Activated T-cell treated with anti-CD3 and anti-CD28 coated beads, Interleukin-2, amount 50 U/mL, for 48 hours (primary cell): ENCODE results near the gene MED13L.
A peak's percentile ranks its signal among the peaks of the same experiment; 100 is the strongest.

Source experiments
- DNase-seq, 2 experiments: peaks; one replicate each; pipeline ENCODE4 v3.0.0-alpha.2; 2020

Gene MED13L

DNA sequence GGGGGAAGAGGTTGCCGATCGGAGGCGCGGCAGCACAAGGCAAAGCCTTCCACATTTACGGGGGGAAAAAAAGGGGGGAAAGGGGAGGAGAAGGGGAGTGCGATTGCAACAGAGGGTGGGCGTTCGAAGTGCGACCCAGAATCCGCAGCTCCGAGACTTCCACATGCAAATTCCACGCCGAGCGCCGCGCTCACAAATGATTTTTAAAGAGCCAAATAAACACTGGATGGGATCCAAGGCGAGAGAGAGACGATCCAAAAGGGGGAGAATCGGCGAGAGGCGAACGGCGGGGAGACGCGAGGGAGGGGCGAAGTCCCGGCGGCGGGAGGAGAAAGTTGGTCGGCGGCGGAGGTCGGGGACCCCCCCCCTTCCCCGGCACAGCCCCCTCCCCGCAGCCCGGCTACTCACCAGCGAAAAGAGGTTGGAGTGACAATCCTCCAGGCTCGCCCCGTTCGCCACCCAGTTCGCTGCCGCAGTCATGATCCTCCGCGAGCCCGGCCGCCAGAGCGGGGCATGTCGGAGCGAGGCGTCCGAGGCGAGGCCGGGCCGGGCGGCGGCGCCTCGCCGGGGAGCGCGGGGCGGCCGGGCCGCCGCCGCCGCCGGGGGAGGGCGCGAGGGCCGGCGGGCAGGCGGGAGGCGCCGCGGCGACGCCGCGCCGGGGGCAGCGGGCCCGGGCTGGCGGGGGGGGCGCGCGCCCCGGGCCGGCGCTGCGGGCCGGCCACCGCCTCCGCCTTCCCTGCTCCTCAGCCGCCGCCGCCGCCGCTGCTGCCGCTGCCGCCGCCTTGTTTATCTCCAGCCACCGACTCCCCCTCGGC lies 634 bp downstream of the MED13L start:
- DNase-seq: peak; percentile 72 to 77

DNA sequence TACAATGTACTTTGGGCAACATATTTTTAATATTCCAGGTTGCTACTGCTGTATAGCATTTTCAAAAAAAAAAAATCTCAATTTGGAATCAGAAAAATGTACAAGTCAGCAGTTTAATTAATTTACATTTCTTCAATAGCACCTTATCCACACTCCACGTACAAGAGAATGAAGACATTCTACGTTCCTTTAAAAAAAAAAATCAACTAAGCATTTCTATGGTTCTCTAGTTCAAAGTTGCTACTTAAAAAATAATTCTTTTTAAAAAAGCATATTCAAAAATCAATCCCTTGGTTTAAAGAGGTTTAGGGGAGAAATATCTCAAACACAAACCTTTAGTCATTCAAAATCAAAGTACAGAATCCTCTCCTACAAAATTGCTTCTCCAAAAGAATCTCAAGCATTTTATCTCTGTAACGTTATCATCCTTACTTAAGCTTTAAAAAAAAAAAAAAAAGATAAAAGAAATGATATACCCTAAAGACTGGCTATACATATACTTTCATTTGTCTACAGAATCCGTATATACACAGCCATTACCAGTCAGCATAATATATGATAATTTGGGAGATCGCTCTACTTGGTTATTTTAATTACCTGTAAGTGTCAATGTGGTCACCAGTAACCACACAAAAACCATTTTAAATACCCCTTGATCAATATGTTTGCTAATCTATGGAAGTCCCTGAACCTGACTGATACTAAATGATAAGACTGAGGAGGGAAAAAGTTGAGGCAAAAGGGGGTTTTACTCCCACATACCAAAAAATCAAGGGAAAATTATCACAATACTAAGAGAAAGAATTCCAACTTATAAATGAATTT lies 2.7 kb downstream of the MED13L start:
- DNase-seq: no peak

DNA sequence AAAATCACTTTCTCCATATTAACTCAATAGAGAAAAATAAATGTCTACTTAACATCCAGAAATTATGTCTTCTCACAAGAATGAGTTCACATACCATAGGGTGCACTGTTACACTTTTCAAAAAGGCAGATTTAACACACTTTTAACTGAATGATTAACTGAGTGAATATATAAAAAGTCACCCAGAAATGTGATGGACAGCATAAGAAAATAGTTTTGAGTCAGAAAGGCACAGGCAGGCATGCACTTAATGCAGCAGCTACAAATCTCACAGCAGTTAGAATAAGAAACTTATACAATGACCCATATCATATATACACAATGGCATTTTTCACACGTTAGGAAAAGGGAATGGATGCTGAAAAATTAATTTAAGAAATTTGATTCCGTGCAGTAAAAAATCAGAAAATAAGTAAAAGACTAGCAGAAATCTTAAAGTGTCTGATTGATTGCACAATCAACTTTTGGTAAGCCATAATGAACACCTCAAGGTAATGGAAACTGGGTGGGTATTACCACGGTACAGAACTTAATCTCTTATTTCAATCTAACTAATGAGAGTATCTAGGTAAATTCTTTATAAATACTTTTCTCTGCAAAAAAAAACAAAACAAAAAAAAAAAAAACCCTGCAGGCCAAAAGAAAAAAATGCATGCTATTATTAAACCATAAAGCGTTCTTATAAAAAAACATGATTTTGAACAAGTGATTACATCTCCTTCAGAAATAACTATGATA lies 3.5 kb downstream of the MED13L start:
- DNase-seq: no peak

DNA sequence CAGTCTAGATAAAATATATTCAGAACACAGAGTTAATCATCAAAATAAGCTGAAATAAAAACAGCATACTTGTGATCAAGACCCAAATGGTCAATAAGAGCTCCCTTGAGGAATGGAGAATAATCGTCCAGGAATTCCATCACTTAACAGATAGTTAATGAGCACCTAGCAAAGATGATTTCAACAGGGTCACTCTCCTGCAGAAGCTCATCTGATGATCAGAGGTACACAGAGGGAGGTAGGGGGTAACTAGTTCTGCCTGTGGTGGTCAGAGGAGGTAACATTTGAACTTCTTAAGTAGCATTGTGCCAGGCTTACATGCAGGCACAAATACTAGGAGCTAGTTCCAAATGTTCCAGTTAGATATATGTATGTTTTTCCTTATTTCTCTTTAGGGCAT lies 9.5 kb downstream of the MED13L start:
- no peak for DNase-seq

DNA sequence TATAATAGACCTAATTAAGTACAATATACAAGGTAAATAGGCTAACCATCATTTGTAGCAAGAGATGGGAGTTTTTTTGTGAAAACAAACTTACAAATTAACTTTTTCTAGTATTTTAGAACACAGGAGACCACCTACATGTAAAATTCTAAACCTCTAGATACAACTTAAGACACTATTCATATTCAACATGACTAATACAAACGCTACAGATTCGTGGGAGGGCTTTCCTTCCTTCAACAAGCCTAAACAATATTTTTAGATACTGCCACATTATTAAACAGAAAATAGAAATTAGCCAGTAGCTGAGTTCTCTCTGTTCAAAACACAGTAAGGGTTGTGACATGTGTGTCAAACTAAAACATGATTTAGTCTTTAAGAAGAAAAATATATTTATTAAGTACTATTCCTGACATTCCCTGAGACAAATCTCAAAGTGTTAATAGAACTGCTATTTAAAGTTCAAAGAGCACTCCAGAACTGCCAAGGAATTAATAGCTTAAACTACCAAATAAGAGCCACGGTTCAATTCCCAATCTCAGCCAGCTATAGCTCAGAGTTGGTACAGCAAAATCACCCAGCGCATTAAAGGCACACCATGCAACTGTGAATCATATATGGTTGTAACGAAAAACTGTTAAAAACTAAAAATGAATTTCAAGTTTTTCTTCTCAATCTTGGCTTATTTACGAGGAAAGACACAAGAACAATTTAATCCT lies 10.7 kb downstream of the MED13L start:
- no peak for DNase-seq

DNA sequence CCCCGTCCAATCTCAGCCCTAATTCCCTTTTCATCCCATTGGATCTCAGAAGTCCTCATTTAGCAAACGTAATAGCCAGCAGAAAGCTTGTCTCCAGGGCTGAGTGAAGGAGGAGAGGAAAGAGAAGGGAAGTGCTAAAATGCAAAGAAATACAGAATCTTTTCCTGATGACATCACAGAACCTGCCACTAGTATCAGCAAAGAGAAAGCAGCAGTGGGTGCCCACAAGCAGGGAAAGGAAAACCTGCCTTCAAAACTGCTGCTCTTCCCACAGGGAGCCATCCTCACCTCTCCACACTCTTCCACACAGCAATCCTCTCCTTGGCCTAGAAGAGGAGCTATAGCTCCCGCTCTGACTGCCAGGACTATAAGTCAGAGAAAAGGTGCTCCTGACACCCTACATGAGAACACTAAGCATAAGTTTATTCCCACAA lies 11.3 kb downstream of the MED13L start:
- no peak for DNase-seq

DNA sequence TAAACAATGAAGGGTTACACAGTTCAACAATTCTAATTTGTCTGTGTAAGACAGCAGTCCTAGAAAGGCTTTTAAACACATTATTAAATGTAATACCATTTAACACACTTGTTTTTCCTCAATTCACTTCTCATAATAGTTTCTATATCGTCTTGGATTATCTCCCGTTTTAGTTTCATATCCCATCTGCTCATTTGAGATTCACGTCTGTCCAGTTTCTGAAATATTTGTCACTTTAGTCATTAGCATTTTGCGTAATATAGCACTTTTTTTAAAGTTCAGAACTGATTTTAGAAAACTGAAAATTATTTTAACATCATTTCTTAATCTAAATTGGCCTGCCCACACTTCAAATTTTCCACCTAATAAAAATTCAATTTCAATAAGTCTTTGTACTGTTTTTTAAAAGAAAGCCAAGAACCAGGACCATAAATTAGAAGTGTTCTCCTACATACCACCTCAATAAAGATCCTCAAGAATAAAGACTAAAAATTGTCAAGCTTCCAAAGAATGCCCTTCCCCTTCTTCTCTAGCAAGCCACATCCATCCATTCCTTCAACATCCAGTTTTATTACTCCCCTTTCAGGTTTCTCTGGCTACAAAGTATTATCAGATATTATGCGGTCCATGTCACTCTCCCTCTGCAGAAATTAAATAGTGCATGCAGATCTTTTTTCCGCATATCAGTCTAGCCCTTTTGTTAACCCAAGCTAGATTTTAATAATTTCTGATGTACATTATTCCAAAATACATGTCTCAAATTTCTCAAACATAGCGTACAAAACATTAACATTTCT lies 11.9 kb downstream of the MED13L start:
- DNase-seq: no peak

DNA sequence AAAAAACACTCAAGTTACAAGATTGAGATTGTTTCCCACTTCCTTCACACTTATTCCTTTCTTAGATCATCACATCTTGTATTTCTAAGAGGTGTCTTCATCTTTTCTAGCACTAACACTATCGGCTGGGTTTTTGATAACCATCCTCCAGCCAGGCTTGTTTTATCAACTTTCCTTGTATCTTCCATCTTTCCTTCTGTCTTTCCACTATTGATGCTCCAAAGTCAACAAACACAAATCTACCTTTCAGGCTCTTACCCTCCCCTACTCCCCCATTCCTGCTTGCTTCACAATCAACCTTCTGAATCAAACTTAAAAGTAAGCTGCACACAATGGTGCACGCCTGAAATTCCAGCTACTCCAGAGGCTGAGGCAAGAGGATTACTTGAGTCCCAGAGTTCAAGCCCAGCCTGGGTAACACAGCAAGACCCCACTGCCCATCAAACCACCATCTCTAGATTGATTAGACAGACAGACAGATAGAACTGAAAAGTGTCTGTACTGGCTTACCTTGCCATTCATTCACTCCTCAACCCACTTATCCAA lies 12.9 kb downstream of the MED13L start:
- DNase-seq: no peak

DNA sequence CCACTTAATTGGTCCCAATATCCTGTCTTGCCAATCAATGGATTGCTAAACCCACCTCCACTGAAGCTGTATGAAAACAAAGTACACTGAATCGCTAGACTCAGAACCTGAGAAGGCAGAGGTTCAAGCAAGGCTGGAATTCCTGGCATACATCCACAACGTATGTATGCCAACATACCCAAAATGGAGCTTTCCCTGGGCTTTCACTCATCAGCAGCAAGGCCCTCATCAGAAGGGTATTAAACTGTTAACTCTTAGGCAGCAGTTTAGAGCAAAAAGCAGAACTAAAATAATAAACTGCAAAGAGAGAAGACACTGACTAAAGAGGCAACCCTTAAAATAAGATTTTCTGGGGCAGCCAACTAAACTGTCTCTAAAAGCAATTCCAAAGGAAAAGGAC lies 13.6 kb downstream of the MED13L start:
- no peak for DNase-seq

DNA sequence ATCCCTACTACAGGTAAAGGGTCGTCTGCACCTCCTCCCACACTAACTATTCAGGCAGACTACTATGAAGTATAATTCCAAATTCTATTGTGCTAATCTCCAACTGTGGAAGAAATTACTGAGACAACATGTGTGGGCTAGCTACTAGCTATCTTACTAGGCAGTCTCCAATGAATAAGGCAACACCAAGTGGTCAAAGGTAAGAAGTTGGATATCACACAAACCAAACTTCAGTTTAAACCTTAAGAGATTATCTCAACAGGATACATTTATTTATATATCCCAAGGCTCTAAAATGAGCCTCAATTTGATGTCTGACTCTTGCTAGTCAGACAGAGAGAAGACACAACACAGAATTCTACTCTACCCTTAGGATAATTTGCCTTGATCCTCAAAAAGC lies 14.1 kb downstream of the MED13L start:
- no peak for DNase-seq

DNA sequence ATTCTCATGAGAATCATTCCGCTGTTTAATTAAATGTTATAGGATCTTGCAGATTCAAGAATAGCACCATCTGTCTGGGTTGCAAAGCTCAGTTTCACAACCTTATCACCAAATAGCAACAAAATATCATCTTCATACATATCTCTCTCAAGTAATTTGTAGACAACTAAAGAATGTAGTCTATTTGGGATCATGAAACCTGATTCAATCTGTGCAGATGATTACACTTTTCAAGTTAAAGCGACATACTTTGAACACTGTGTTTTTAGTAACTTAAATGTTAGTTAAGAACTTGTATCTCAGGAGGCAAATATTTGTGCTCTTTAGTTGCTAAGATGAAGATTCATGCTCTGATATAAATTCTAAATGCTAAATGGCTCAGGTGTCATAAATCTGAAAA lies 14.8 kb downstream of the MED13L start:
- DNase-seq: no peak

DNA sequence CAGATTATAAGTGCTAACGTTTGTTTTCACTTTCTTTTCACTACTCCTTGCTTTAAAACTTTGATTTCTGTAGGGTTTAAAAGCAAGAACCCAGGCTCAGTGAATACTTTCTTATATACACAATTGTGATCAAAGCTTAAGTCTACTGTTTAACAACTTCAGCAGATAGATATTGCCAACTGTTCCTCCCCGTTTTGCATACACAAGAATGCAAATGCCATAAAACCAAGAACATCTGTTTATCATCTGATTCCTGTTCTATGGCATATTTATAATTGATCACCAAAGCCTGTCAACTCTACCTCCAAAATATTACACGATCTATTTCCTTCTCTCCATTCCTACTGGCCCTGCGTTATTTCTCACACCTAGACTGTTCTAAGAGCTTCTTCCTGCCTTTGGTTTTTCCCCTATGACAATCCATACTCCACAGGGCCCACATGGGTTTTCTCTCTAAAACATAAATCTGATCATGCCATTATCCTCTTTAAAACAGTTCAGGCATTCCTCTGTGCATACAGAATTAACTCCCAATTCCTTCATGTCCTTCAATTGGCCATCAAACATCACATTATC lies 15.9 kb downstream of the MED13L start:
- no peak for DNase-seq

DNA sequence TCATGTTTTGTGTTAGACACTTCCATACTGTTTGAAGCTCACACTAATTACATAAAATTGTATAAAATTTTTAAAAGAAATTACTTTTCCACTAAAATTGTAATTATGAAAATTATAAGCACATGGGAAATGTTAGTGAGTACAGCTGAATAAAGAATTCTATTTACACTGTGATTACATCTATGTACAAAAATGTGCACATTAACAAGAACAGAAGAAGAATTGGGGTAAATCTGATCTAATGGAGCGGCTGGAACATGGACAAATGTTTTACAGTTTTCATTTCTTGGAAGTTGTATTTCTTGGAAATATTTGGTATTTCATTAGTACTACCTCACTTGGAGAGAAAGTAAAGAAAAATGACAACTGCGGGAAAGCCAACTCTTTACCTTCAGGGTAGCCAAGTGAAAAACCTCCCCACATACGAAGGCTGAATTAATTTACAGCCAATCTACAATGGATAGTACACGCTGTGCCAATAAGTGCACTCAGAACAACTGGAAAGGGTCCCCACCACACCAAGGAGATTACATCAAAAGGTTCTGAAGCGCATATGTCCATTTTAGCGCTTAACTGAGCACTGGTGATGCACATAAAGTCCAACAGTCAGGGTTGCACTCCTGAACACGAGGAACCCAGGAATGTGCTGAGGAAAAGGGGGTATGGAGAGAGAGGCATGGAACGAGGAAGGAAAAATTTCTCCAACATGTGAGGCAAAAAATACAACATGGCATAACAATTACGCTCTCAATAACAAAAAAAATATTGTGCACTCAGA lies 17.5 kb downstream of the MED13L start:
- no peak for DNase-seq

DNA sequence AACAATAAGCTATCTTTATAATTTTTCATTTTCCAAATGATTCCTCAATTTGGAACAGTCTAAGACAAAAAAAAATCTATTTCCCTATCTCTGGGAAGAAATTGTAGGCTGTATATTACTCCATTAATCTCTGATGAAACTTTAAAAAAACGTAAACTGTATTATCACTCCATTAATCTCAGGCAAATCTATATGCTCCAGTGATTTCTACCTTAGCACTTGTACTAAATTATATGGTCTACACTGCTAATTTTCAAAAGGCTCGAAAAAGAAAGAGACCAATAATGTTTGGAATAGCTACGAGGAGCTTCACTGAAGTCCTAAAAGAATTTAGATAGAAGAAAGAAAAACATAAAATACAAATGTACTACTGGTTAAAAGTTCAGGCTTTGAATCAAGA lies 19.7 kb downstream of the MED13L start:
- DNase-seq: no peak

DNA sequence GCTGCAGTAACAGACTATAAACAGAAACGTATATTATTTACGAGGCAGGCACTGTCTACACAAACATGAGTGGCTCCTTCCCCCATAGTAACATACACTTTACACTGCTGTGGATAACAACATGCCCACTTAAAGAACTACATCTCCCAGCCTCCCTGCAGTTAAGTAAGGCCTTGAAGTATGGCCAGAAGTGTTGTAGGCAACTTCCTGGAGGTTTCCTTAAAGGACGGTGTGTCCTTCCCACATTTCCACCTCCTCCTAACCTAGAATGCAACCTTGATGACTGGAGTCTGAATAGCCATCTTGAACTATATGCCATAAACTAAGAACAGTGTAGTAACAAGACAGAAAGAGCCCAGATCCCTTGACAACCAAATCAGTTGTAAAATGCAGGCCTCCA lies 20.3 kb downstream of the MED13L start:
- DNase-seq: no peak

DNA sequence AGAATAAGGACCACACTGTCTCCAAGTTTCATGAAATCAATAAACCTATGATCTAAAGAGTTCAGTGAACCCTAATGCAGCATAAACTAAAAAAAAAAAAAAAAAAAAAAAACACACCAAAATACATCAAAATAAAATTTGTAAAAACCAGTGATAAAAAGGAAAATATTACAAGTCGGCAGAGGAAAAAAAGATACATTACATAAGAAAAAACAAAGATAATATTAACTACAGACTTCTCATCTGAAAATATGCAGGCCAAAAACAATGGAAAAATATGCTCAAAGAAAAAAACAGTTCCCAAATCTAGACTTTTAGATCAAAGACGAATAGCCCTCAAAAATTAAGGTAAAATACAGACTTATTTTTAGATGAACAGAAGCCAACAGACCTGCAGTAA lies 27.6 kb downstream of the MED13L start:
- no peak for DNase-seq

DNA sequence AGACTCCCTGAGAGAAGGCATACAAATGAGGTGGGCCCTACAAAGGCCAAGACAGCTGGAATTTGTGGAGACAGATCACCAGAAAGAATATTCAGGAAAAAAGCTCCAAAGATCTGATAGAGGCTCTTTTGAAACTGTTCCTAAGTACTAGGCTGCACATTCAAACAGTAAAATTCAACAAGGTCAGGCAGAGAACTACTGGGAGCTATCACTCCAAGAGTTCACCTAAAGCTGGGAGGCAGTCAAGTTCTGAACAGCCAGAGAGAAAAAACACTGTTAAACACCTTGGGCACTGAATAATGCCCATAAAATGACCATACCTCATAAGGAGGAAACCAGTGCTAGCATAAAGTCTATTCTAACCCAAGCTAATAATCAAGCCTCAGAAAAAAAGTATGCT lies 28.6 kb downstream of the MED13L start:
- no peak for DNase-seq

DNA sequence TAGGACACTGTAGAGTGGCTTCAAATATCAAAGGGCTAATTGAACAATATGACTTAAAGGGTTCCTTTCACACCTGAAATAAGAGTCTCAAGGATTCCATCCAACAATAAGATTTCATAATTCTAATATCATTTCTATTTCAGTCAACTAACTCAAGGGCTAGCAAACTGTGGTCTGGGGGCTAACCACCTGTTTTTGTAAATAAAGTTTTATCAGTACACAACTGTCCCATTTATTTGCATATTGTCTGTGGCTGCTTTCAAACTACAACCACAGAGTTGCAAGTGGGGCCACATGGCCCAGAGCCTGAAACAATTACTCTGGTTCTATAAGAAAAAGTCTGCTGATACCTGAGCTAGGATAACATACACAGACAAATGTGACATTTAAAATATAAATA lies 29.1 kb downstream of the MED13L start:
- no peak for DNase-seq

DNA sequence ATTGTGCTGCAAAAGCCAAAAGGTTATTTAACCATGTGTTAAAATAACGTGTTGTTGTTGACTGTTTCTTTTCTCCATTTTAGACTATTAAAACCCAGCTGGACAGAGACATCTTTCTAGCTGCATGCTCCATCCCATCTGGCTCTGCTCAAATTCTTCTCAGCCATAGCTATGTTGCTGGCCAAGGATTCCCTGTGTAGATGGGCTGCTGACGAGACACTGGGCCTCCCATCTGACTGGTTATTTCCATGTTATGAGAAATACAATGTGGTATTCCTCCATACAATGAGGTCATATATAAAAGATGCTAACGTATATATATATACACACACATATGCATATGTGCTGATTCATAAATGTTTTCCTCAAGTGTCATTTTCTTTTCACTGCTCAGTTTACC lies 30.1 kb downstream of the MED13L start:
- no peak for DNase-seq

DNA sequence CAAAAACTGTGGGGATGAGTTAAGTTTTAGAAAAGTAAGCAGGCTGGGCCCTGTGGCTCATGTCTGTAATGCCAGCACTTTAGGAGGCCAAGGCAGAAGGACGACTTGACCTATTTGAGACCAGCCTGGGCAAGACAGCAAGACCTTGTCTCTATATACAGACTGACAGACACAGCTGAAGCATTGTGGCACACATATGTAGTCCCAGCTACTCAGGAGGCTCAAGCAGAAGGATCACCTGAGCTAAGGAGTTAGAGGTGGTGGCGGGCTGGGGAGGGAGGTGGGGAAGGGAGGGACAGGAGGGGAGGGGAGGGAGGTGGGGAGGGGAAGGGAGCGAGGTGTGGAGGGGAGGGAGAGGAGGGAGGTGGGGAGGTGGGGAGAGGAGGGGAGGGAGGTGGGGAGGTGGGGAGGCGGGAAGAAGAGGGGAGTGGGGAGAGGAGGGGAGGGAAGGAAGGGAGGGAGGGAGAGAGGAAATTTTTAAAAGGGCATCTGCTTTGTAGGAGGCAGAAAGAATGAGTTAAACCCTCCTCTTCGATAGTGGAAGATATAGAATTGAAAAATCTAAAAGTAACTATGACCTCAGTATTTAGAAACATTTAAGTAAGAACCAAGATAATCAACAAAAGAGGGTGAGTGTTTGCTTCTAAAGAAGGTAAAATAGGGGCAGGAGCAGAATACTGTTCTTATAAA lies 30.9 kb downstream of the MED13L start:
- DNase-seq: no peak
